GM21825 (cell line): Measurements from ENCODE around the gene UNC93A.
"Not testable (repeated sequence)": the region's sequence is repeated elsewhere in the genome, so short reads cannot be mapped to it uniquely, and the experiment has no call there.

ENCODE experiments used
- ATAC-seq: cut with Tn5 transposase; IDR thresholded peaks from one replicate; pipeline ENCODE4 v1.9.1; 2021; ENCODE audit warnings: mild to moderate bottlenecking, moderate library complexity; ENCODE audit not compliant: unreplicated experiment

Gene UNC93A

GRCh38 chr6:167270499-167271311, 20.4 kb upstream of the UNC93A start:
- ATAC-seq, result no peak

- ATAC-seq, result no peak
These were observed 19.0 kb upstream of the UNC93A start for GRCh38 chr6:167272151-167272550.

GRCh38 chr6:167272696-167273379, 18.3 kb upstream of the UNC93A start:
- no peak for ATAC-seq

GRCh38 chr6:167274270-167274669, 16.8 kb upstream of the UNC93A start:
- ATAC-seq, result no peak

GRCh38 chr6:167275001-167275400, 16.1 kb upstream of the UNC93A start:
- ATAC-seq, result no peak

GRCh38 chr6:167275436-167275835, 15.7 kb upstream of the UNC93A start:
- ATAC-seq, result no peak

GRCh38 chr6:167276772-167277533, 14.2 kb upstream of the UNC93A start:
- ATAC-seq, result no peak

GRCh38 chr6:167278173-167278940, 12.8 kb upstream of the UNC93A start:
- not testable (repeated sequence) for ATAC-seq

GRCh38 chr6:167279766-167280446, 11.2 kb upstream of the UNC93A start:
- no peak for ATAC-seq

- ATAC-seq, result not testable (repeated sequence)
These were observed 10.6 kb upstream of the UNC93A start for GRCh38 chr6:167280466-167280865.

GRCh38 chr6:167282165-167282564, 8.9 kb upstream of the UNC93A start:
- no peak for ATAC-seq

GRCh38 chr6:167284565-167284964, 6.5 kb upstream of the UNC93A start:
- ATAC-seq, result not testable (repeated sequence)

- no peak for ATAC-seq
These were observed 5.9 kb upstream of the UNC93A start for GRCh38 chr6:167285077-167285770.

GRCh38 chr6:167287513-167288048, 3.5 kb upstream of the UNC93A start:
- ATAC-seq, result no peak

- peak; percentile 76 for ATAC-seq
These were observed 2.4 kb upstream of the UNC93A start for GRCh38 chr6:167288591-167289225.

- not testable (repeated sequence) for ATAC-seq
These were observed 1.8 kb upstream of the UNC93A start for GRCh38 chr6:167289291-167289690.

- no peak for ATAC-seq
These were observed 647 bp downstream of the UNC93A start for GRCh38 chr6:167291623-167292300.
